ENCODE results near the gene APC2.

- TF ChIP-seq CTCF (IDR thresholded peaks at IDR 0.05), result no peak
- TF ChIP-seq POLR2AphosphoS5 (IDR thresholded peaks at IDR 0.05), result no peak
- TF ChIP-seq POLR2A (IDR thresholded peaks at IDR 0.05; ENCODE audit: low read depth), result no peak
Measured at GRCh38 chr19:1425902-1426301, 24.0 kb upstream of the APC2 start.
